Fibroblast of skin of left biceps (primary cell): Measurements from ENCODE around the gene BAG5.

Experiments
- DNase-seq, 2 experiments: peaks; one replicate each; pipeline ENCODE4 v3.0.0-alpha.2; 2013; ENCODE audit warnings: low read depth in 2 of 2

BAG5 gene

GRCh38 chr14:103563844-103564505 lies 1.5 kb upstream of the BAG5 start:
- no peak for DNase-seq

- DNase-seq: no peak
Observed at GRCh38 chr14:103563226-103563620, 766 bp upstream of the BAG5 start.

- DNase-seq: no peak
Observed at GRCh38 chr14:103562179-103562428, 353 bp downstream of the BAG5 start.

GRCh38 chr14:103561381-103562178 lies 877 bp downstream of the BAG5 start:
- no peak for DNase-seq

GRCh38 chr14:103560691-103561090 lies 1.8 kb downstream of the BAG5 start:
- no peak for DNase-seq

- DNase-seq: no peak
Observed at GRCh38 chr14:103559766-103560165, 2.7 kb downstream of the BAG5 start.

GRCh38 chr14:103558071-103558882 lies 4.2 kb downstream of the BAG5 start:
- no peak for DNase-seq

- no peak for DNase-seq
Observed at GRCh38 chr14:103556946-103557758, 5.3 kb downstream of the BAG5 start.

- no peak for DNase-seq
Observed at GRCh38 chr14:103555559-103556337, 6.7 kb downstream of the BAG5 start.

- DNase-seq: no peak
Observed at GRCh38 chr14:103552846-103553210, 9.6 kb downstream of the BAG5 start.

GRCh38 chr14:103552011-103552845 lies 10.2 kb downstream of the BAG5 start:
- no peak for DNase-seq

GRCh38 chr14:103551338-103551762 lies 11.1 kb downstream of the BAG5 start:
- DNase-seq: no peak

- DNase-seq: no peak
Observed at GRCh38 chr14:103550451-103551337, 11.8 kb downstream of the BAG5 start.

- DNase-seq: no peak
Observed at GRCh38 chr14:103549361-103550311, 12.8 kb downstream of the BAG5 start.

- no peak for DNase-seq
Observed at GRCh38 chr14:103548463-103549351, 13.8 kb downstream of the BAG5 start.

GRCh38 chr14:103547941-103548462 lies 14.5 kb downstream of the BAG5 start:
- no peak for DNase-seq

- no peak for DNase-seq
Observed at GRCh38 chr14:103547455-103547940, 15.0 kb downstream of the BAG5 start.
